Left lung (tissue), 10 donors: ENCODE measurements around the gene CEMIP2. TPM values are rescaled to one million over a fixed set of nuclear protein-coding genes. Genes with fewer than 3 reads are reported as not detected.

Experiments
- ATAC-seq: fragments of 200-7000 bp; cut with Tn5 transposase; one replicate; pipeline ENCODE4 v1.9.1; 2020; ENCODE audit warnings: moderate library complexity
- DNase-seq, 4 donors: peaks; one replicate each; pipeline ENCODE4 v3.0.0-alpha.2; 2013 to 2020
- H3K27ac ChIP-seq, 2 donors: fragments of 200-600 bp; sonication (generic) in 1 of 2; one replicate each; pipeline versions ENCODE4 v1.5.0 to v1.8.0; 2020 to 2021
- H3K27me3 ChIP-seq, 2 donors: fragments of 200-600 bp; sonication (generic) in 1 of 2; one replicate each; pipeline versions ENCODE4 v1.5.0 to v1.8.0; 2020 to 2021
- H3K36me3 ChIP-seq, 2 donors: fragments of 200-600 bp; sonication (generic) in 1 of 2; one replicate each; pipeline versions ENCODE4 v1.5.0 to v1.8.0; 2020 to 2021
- H3K4me1 ChIP-seq, 2 donors: fragments of 200-600 bp; one replicate each; pipeline ENCODE4 v1.8.0; 2021
- H3K4me3 ChIP-seq, 2 donors: fragments of 200-600 bp; sonication (generic) in 1 of 2; one replicate each; pipeline versions ENCODE4 v1.5.0 to v1.8.0; 2020 to 2021; ENCODE audit warnings: mild to moderate bottlenecking in 1 of 2
- H3K9me3 ChIP-seq, 2 donors: fragments of 200-600 bp; sonication (generic) in 1 of 2; one replicate each; pipeline versions ENCODE4 v1.5.0 to v1.8.0; 2020 to 2021
- intact Hi-C, 2 donors: fragments of 100-400 bp; cut with DNase I; formaldehyde crosslinking; loops; one replicate each; pipeline versions ENCODE4 v1.11.2 to v1.14.2; 2022
- polyA plus RNA-seq, 6 donors: library from polyadenylated mRNA; unstranded; fragments of 120-200 nt; gene quantifications; one replicate each; pipeline ENCODE4 v1.2.1, GENCODE V29; 2013; ENCODE audit not compliant: insufficient read length in 6 of 6
- total RNA-seq, 2 donors: library from RNA; stranded (reverse); fragmentation: NEBNext Ultra II Directional; extraction: Animal tissue kit (Norgen Biotek cat#: 25700); gene quantifications; one replicate each; pipeline ENCODE4 v1.2.1, GENCODE V29; 2021
- TF ChIP-seq, protein P1 (sequence below), 2 donors: fragments of 200-600 bp; sonication (generic) in 1 of 2; IDR thresholded peaks; one replicate each; pipeline versions ENCODE4 v1.5.0 to v1.8.0; 2021; ENCODE audit warnings: antibody characterized with exemption in 2 of 2
- donor health status: DM: no; HTN: yes; CAD: no.
- donor health status: DM: no; HTN: no; CAD: no.

Gene CEMIP2
- total and polyA plus RNA-seq, 8 donors, result 48.0 to 111 (median 54.4) TPM

DNA sequence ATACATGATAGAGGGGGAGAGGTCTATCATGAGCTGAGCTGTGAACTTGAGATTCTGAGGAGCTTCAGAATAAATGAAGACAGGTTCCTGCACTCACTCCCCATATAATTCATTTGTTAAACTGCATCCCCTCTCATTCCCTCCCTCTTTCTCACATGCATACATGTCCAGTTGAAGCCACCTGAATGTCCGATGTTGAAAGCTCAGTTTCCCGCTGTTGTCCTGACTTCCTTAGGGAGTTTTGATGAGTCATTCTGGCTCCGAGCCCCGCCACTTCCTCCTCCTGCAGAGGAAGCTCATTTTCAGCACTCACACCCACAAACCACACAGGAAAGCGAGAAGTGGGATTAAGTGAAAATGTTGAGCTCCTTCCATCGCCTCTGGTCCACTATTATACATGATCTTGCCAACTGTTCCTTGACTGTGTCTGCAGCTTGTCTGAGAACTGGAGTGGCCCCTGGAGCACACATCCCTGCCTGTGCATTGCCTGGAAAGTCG is 121.2 kb downstream of the CEMIP2 start:
- ATAC-seq, result peak; percentile 81
- intact Hi-C loops, result no loop called here
- peak overlapping the region; percentile 8 to 67 for H3K27ac ChIP-seq

DNA sequence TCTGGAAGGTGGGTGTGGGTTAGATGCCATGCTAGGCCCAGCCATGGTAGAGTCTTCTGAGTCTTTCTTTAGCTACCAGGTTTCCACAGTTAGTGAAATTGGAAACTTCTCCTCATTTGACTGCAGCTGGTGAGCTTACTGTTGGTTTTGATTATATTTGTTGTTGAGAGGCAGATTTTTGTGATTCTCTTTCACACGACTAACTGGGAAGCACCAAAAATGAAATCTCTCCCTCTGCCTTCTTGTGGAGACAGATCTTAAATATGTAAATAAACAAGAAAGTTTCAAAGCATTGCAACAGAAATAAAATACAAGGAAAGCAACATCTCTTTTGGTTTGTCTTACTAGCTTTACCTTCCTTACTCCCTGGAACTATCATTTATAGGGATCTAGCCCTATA is 122.2 kb downstream of the CEMIP2 start:
- DNase-seq (no peak), ATAC-seq (no peak)
- H3K27ac ChIP-seq, result peak overlapping the region in 1 of 2 donors; percentile 67

More for the DNA sequence above, 121.2 kb downstream of the CEMIP2 start:
- Histone ChIP-seq H3K36me3 (no peaks in the 10 kb centered on the region), H3K27me3 (no peaks in the 10 kb centered on the region), H3K4me1 (peaks cover 9 to 50% of the 10 kb centered on the region in 2 donors), H3K4me3 (no peak overlapping the region), H3K9me3 (no peaks in the 10 kb centered on the region)
- DNase-seq, result peak in 2 of 4 donors; percentile 80 to 85
- TF ChIP-seq, protein P1, sequence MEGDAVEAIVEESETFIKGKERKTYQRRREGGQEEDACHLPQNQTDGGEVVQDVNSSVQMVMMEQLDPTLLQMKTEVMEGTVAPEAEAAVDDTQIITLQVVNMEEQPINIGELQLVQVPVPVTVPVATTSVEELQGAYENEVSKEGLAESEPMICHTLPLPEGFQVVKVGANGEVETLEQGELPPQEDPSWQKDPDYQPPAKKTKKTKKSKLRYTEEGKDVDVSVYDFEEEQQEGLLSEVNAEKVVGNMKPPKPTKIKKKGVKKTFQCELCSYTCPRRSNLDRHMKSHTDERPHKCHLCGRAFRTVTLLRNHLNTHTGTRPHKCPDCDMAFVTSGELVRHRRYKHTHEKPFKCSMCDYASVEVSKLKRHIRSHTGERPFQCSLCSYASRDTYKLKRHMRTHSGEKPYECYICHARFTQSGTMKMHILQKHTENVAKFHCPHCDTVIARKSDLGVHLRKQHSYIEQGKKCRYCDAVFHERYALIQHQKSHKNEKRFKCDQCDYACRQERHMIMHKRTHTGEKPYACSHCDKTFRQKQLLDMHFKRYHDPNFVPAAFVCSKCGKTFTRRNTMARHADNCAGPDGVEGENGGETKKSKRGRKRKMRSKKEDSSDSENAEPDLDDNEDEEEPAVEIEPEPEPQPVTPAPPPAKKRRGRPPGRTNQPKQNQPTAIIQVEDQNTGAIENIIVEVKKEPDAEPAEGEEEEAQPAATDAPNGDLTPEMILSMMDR (IDR thresholded peaks at IDR 0.05), result no peak

DNA sequence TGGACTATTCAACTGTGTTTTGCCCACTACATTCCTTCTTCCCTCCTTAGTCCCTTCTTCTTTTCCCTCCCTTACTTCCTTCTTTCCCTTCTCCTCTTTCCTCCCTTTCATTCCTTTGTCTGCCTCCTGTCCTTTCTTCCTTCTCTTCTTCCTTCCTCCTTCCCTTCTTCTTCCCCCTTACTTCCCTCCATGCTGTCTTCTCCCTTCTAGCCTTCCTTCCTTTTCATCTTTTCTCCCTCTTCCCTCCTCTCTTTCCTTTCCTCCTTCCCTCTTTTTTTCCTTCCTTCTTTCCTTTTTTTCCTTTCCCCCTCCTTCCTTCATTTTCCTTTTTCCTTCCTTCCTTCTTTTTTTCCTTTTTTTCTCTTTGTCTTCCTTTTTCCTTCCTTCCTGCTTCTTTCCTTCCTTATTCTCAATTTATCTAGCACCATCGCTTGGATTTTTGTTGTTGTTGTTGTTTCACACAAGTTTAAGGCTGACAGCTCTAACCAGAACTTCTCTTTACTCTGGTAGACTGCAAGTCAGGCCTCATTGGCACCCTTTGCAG is 123.4 kb downstream of the CEMIP2 start:
- H3K27me3 ChIP-seq, result no peaks in the 10 kb centered on the region
- no peaks in the 10 kb centered on the region for H3K9me3 ChIP-seq
- intact Hi-C loops, result no loop called here
- DNase-seq (no peak), ATAC-seq (no peak)
- no peaks in the 10 kb centered on the region for H3K36me3 ChIP-seq
- peaks cover 9 to 55% of the 10 kb centered on the region in 2 donors for H3K4me1 ChIP-seq
- H3K27ac ChIP-seq, result peak overlapping the region in 1 of 2 donors; percentile 5
- H3K4me3 ChIP-seq, result no peak overlapping the region
- TF ChIP-seq, protein P1 (IDR thresholded peaks at IDR 0.05), result no peak

More for the DNA sequence above, 122.2 kb downstream of the CEMIP2 start:
- intact Hi-C loops, result no loop called here
- Histone ChIP-seq H3K4me3 (no peak overlapping the region), H3K27me3 (no peaks in the 10 kb centered on the region), H3K36me3 (no peaks in the 10 kb centered on the region), H3K9me3 (no peaks in the 10 kb centered on the region), H3K4me1 (peaks cover 9 to 50% of the 10 kb centered on the region in 2 donors)
- TF ChIP-seq, protein P1 (IDR thresholded peaks at IDR 0.05), result no peak

DNA sequence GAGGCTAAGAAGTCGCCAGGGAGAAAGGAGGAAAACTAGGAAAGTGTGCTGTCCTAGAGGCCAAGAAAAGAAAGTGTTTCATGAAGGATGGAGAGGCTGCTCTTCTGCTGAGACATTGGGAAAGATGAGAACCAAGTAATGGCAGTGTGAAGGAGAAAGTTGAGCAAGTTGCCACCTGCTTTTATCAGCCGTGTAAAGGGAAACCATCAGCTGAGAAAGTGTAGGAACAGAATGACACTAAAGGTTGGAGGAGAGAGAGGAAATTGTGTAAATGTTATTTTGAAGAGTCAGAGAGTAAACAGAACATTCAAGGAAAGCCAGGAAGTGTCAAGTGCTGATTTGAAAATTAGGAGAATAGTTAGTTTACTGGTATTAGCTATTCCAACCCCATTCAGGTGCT is 125.0 kb downstream of the CEMIP2 start:
- H3K27me3 ChIP-seq, result no peaks in the 10 kb centered on the region
- intact Hi-C loops, result no loop called here
- peak overlapping the region in 1 of 2 donors; percentile 34 for H3K27ac ChIP-seq
- DNase-seq, result no peak
- H3K4me3 ChIP-seq, result no peak overlapping the region
- H3K4me1 ChIP-seq, result peaks cover 9 to 67% of the 10 kb centered on the region in 2 donors
- no peaks in the 10 kb centered on the region for H3K9me3 ChIP-seq
- TF ChIP-seq, protein P1 (IDR thresholded peaks at IDR 0.05), result no peak
- no peaks in the 10 kb centered on the region for H3K36me3 ChIP-seq
- no peak for ATAC-seq

DNA sequence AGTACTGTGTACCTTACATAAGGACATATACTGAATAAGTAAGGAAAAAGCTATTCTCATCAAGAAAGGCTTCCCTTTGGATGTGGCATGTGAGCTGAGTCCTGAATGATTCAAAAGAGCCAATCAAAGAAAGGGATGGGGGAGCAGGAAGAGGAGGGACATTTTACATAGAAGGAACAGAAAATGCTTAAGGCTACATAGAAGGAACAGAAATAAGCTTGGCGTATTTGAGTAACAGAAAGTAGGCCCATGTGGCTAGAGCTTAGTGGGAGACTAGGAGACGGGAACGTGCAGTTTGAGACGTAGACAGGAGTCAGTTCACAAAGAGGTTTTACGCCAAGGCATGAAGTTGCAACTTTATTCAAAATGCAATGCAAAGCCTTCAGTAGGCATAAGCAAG is 126.3 kb downstream of the CEMIP2 start:
- no peak overlapping the region for H3K27ac ChIP-seq
- intact Hi-C loops, result no loop called here
- H3K4me3 ChIP-seq, result no peak overlapping the region
- no peaks in the 10 kb centered on the region for H3K9me3 ChIP-seq
- H3K36me3 ChIP-seq, result no peaks in the 10 kb centered on the region
- H3K27me3 ChIP-seq, result no peaks in the 10 kb centered on the region
- DNase-seq, result no peak
- ATAC-seq, result no peak
- TF ChIP-seq, protein P1 (IDR thresholded peaks at IDR 0.05), result no peak
- H3K4me1 ChIP-seq, result peaks cover 0 to 60% of the 10 kb centered on the region in 2 donors
